ENCODE measurements around the gene NPAT. TPM values are rescaled to one million over a fixed set of nuclear protein-coding genes. Genes with fewer than 3 reads are reported as not detected.

NPAT gene
- total and polyA plus RNA-seq, 4 donors, result 1.6 to 12.7 (median 5.9) TPM

DNA sequence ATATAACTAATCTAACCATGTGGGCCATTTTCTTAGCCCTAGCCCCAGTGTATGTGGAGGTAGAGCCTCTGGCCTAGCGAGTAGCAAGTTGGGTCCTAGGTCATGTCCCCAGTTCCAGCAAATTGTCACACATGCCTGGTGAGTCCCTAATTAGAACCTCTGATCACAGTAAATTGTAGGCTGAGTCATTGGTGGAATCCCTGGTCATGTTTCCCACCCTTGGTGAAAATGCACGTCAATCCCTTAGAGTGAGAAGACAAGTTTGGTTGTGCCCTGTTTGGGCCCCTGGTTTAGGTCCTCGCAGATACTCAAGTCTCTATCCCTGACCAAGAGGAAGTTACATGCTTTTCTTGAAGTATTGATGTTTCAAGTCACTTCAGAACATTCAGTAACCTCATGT lies 47.1 kb upstream of the NPAT start:
- Histone ChIP-seq H3K27me3 (ENCODE audit: control insufficient read depth in 4 of 4, insufficient read depth in 4 of 4, low read length in 3 of 4) (no peaks in the 10 kb centered on the region), H3K4me1 (ENCODE audit: control insufficient read depth in 4 of 4, insufficient read depth in 4 of 4, low read length in 3 of 4) (peaks cover 0 to 2% (median 0%) of the 10 kb centered on the region in 4 donors), H3K9me3 (ENCODE audit: control insufficient read depth in 4 of 4, low read length in 3 of 4) (no peaks in the 10 kb centered on the region), H3K4me3 (ENCODE audit: low read depth in 1 of 3, low read length in 3 of 3) (no peak overlapping the region), H3K36me3 (ENCODE audit: control insufficient read depth in 4 of 4, insufficient read depth in 3 of 4, low read depth in 1 of 4, low read length in 3 of 4) (peaks cover 4 to 18% (median 8%) of the 10 kb centered on the region in 4 donors), H3K27ac (ENCODE audit: low read depth in 1 of 2, low read length in 2 of 2) (no peak overlapping the region), H3K9ac (ENCODE audit: low read depth in 1 of 2, low read length in 2 of 2) (no peak overlapping the region)
- DNase-seq (ENCODE audit: low spot score), result no peak
- TF ChIP-seq, protein P1, sequence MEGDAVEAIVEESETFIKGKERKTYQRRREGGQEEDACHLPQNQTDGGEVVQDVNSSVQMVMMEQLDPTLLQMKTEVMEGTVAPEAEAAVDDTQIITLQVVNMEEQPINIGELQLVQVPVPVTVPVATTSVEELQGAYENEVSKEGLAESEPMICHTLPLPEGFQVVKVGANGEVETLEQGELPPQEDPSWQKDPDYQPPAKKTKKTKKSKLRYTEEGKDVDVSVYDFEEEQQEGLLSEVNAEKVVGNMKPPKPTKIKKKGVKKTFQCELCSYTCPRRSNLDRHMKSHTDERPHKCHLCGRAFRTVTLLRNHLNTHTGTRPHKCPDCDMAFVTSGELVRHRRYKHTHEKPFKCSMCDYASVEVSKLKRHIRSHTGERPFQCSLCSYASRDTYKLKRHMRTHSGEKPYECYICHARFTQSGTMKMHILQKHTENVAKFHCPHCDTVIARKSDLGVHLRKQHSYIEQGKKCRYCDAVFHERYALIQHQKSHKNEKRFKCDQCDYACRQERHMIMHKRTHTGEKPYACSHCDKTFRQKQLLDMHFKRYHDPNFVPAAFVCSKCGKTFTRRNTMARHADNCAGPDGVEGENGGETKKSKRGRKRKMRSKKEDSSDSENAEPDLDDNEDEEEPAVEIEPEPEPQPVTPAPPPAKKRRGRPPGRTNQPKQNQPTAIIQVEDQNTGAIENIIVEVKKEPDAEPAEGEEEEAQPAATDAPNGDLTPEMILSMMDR (IDR thresholded peaks at IDR 0.05; ENCODE audit: low read depth, low read length, missing input control), result no peak
- TF ChIP-seq JUND (IDR thresholded peaks at IDR 0.05) (no peak), RAD21 (IDR thresholded peaks at IDR 0.05) (no peak), HNF4G (IDR thresholded peaks at IDR 0.05) (no peak), RXRA (IDR thresholded peaks at IDR 0.05) (no peak), FOXA1 (IDR thresholded peaks at IDR 0.05) (no peak), NR2F2 (IDR thresholded peaks at IDR 0.05) (no peak), FOXA2 (IDR thresholded peaks at IDR 0.05) (no peak), TAF1 (conservative IDR thresholded peaks at IDR 0.05) (no peak), EGR1 (IDR thresholded peaks at IDR 0.05; ENCODE audit: low read depth in 2 of 2) (no peak), GABPA (IDR thresholded peaks at IDR 0.05 in 1 of 2, conservative IDR thresholded peaks at IDR 0.05 in 1 of 2) (no peak), YY1 (IDR thresholded peaks at IDR 0.05) (no peak), HNF4A (conservative IDR thresholded peaks at IDR 0.05) (no peak), SP1 (IDR thresholded peaks at IDR 0.05) (no peak)
- TF ChIP-seq, protein P2, sequence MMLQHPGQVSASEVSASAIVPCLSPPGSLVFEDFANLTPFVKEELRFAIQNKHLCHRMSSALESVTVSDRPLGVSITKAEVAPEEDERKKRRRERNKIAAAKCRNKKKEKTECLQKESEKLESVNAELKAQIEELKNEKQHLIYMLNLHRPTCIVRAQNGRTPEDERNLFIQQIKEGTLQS (IDR thresholded peaks at IDR 0.05), result no peak
- TF ChIP-seq, protein P3, sequence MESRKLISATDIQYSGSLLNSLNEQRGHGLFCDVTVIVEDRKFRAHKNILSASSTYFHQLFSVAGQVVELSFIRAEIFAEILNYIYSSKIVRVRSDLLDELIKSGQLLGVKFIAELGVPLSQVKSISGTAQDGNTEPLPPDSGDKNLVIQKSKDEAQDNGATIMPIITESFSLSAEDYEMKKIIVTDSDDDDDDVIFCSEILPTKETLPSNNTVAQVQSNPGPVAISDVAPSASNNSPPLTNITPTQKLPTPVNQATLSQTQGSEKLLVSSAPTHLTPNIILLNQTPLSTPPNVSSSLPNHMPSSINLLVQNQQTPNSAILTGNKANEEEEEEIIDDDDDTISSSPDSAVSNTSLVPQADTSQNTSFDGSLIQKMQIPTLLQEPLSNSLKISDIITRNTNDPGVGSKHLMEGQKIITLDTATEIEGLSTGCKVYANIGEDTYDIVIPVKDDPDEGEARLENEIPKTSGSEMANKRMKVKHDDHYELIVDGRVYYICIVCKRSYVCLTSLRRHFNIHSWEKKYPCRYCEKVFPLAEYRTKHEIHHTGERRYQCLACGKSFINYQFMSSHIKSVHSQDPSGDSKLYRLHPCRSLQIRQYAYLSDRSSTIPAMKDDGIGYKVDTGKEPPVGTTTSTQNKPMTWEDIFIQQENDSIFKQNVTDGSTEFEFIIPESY (IDR thresholded peaks at IDR 0.05), result no peak
- TF ChIP-seq, protein P4, sequence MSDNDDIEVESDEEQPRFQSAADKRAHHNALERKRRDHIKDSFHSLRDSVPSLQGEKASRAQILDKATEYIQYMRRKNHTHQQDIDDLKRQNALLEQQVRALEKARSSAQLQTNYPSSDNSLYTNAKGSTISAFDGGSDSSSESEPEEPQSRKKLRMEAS (IDR thresholded peaks at IDR 0.05), result no peak
- TF ChIP-seq, protein P5, sequence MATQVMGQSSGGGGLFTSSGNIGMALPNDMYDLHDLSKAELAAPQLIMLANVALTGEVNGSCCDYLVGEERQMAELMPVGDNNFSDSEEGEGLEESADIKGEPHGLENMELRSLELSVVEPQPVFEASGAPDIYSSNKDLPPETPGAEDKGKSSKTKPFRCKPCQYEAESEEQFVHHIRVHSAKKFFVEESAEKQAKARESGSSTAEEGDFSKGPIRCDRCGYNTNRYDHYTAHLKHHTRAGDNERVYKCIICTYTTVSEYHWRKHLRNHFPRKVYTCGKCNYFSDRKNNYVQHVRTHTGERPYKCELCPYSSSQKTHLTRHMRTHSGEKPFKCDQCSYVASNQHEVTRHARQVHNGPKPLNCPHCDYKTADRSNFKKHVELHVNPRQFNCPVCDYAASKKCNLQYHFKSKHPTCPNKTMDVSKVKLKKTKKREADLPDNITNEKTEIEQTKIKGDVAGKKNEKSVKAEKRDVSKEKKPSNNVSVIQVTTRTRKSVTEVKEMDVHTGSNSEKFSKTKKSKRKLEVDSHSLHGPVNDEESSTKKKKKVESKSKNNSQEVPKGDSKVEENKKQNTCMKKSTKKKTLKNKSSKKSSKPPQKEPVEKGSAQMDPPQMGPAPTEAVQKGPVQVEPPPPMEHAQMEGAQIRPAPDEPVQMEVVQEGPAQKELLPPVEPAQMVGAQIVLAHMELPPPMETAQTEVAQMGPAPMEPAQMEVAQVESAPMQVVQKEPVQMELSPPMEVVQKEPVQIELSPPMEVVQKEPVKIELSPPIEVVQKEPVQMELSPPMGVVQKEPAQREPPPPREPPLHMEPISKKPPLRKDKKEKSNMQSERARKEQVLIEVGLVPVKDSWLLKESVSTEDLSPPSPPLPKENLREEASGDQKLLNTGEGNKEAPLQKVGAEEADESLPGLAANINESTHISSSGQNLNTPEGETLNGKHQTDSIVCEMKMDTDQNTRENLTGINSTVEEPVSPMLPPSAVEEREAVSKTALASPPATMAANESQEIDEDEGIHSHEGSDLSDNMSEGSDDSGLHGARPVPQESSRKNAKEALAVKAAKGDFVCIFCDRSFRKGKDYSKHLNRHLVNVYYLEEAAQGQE (IDR thresholded peaks at IDR 0.05), result no peak
- 93% methylated on average over 3 of the region's 3 CpGs for WGBS

Measured in liver (tissue), 9 donors.